ENCODE data around the gene INPP5D. TPM values are rescaled to one million over a fixed set of nuclear protein-coding genes. Genes with fewer than 3 reads are reported as not detected.

The INPP5D gene
- total and polyA plus RNA-seq, 2 donors (not counting 1 experiment from before 2014, with no cell fraction given), result 152 to 444 TPM

GRCh38 chr2:233081731-233082221, 21.6 kb downstream of the INPP5D start:
- TF ChIP-seq EZH2 (IDR thresholded peaks at IDR 0.05; ENCODE audit: borderline replicate concordance, insufficient read depth, low read depth, low read length, poor library complexity, severe bottlenecking) (no peak), CTCF (IDR thresholded peaks at IDR 0.05) (no peak)
- Histone ChIP-seq H3K79me2 (ENCODE audit: control insufficient read depth, insufficient read depth, low read length) (peaks cover 97% of the 10 kb centered on the region), H3K4me3 (ENCODE audit: control extremely low read depth in 1 of 5, extremely low read depth in 1 of 5, insufficient read depth in 1 of 5, low read depth in 2 of 5, low read length in 4 of 5) (peak overlapping the region in 3 of 5 experiments; percentile 20 to 48 (median 21)), H2AFZ (ENCODE audit: insufficient read depth, low read depth, low read length, poor library complexity, severe bottlenecking) (no peak overlapping the region), H3K36me3 (replicated peaks in 1 of 2; ENCODE audit: control extremely low read depth in 1 of 2, control insufficient read depth in 1 of 2, extremely low read depth in 1 of 2, insufficient read depth in 2 of 2, low read length in 1 of 2) (peaks cover 0 to 77% of the 10 kb centered on the region in 2 experiments), H3K9ac (ENCODE audit: low read length) (peak overlapping the region; percentile 38), H3K4me1 (ENCODE audit: control insufficient read depth in 2 of 2, insufficient read depth in 2 of 2, low read length in 2 of 2) (peaks cover 96 to 100% of the 10 kb centered on the region in 2 donors), H3K4me2 (replicated peaks; ENCODE audit: low read depth, low read length, poor library complexity, severe bottlenecking) (peak overlapping the region; percentile 72), H3K27ac (ENCODE audit: low read length in 2 of 2) (peak overlapping the region; percentile 88), H3K27me3 (replicated peaks in 1 of 4; ENCODE audit: control extremely low read depth in 1 of 4, control insufficient read depth in 3 of 4, insufficient read depth in 4 of 4, low read length in 3 of 4) (no peaks in the 10 kb centered on the region), H4K20me1 (ENCODE audit: control insufficient read depth, insufficient read depth, low read length, poor library complexity, severe bottlenecking) (peaks cover 5% of the 10 kb centered on the region), H3K9me3 (ENCODE audit: control extremely low read depth in 1 of 3, control insufficient read depth in 2 of 3, insufficient read depth in 1 of 3, low read length in 2 of 3) (no peaks in the 10 kb centered on the region)
- ATAC-seq (ENCODE audit: low read depth) (peak; percentile 4), DNase-seq (no peak)
- Mint-ChIP-seq H3K27ac (peak overlapping the region; percentile 94), H3K9me3 (ENCODE audit: insufficient read depth) (no peaks in the 10 kb centered on the region), H3K27me3 (no peaks in the 10 kb centered on the region), H3K4me3 (peak overlapping the region; percentile 78), H3K4me1 (peaks cover 95% of the 10 kb centered on the region)
- 60% methylated on average over 12 of the region's 13 CpGs for WGBS (ENCODE audit: insufficient coverage)
- ChIA-PET POLR2A (interaction anchor here (0.5 to 8.4 kb wide), 9 partner anchors 8 to 43 kb away, joined by 3 to 112 read pairs (median 20); partner anchors contain the start of gene INPP5D), CTCF (interaction anchor here (0.5 to 7.9 kb wide), 10 partner anchors 9 to 322 kb away, joined by 3 to 70 read pairs (median 6); partner anchors contain the start of genes ATG16L1 and INPP5D)
- intact Hi-C loops (cut with micrococcal nuclease), result loop anchor here (1.0 to 5.0 kb wide), 3 partner anchors 19 to 41 kb away; partner anchors contain the start of gene INPP5D
